H9 (cell line): ENCODE data around the gene LEMD1. TPM values are rescaled to one million over a fixed set of nuclear protein-coding genes. Genes with fewer than 3 reads are reported as not detected.

Experiments used
- DNase-seq: peaks from one replicate; pipeline ENCODE4 v3.0.0-alpha.2; 2017
- H2AFZ ChIP-seq: one replicate; pipeline ENCODE4 v1.6.1; 2013; ENCODE audit warnings: mild to moderate bottlenecking, low read length, control low read depth, moderate library complexity
- H2AK5ac ChIP-seq: 2 replicates; pipeline ENCODE4 v1.6.1; 2013; ENCODE audit warnings: low read length, control low read depth, mixed read lengths; ENCODE audit not compliant: insufficient read length
- H2BK120ac ChIP-seq: one replicate; pipeline ENCODE4 v1.6.1; 2013; ENCODE audit warnings: low read depth, mild to moderate bottlenecking, low read length, control low read depth, inconsistent platforms; ENCODE audit not compliant: poor library complexity, severe bottlenecking
- H2BK12ac ChIP-seq: 2 replicates; pipeline ENCODE4 v1.6.1; 2013; ENCODE audit warnings: low read length, control low read depth, mixed read lengths, low read depth; ENCODE audit not compliant: insufficient read length
- H2BK15ac ChIP-seq: 2 replicates; pipeline ENCODE4 v1.6.1; 2013; ENCODE audit warnings: low read depth, low read length, control low read depth
- H2BK20ac ChIP-seq: one replicate; pipeline ENCODE4 v1.6.1; 2013; ENCODE audit warnings: low read depth, mild to moderate bottlenecking, low read length, control low read depth, inconsistent platforms; ENCODE audit not compliant: poor library complexity, severe bottlenecking
- H2BK5ac ChIP-seq: 2 replicates; pipeline ENCODE4 v1.6.1; 2013; ENCODE audit warnings: low read length, control low read depth, mixed read lengths; ENCODE audit not compliant: insufficient read length
- H3K14ac ChIP-seq: 2 replicates; pipeline ENCODE4 v1.6.1; 2013; ENCODE audit warnings: low read length, control low read depth; ENCODE audit not compliant: insufficient read depth
- H3K18ac ChIP-seq: 2 replicates; pipeline ENCODE4 v1.6.1; 2013; ENCODE audit warnings: low read depth, mild to moderate bottlenecking, mixed read lengths, low read length, control low read depth; ENCODE audit not compliant: insufficient read length
- H3K23ac ChIP-seq: 2 replicates; pipeline ENCODE4 v1.6.1; 2013; ENCODE audit warnings: low read length, control low read depth, mixed read lengths, low read depth; ENCODE audit not compliant: insufficient read length
- H3K23me2 ChIP-seq: 2 replicates; pipeline ENCODE4 v1.6.1; 2013; ENCODE audit warnings: low read depth, mild to moderate bottlenecking, mixed read lengths, low read length, control low read depth; ENCODE audit not compliant: insufficient read length, poor library complexity, severe bottlenecking
- H3K27ac ChIP-seq: 2 replicates; pipeline ENCODE4 v1.5.1; 2013; ENCODE audit warnings: low read length, control low read depth, mixed read lengths, low read depth; ENCODE audit not compliant: insufficient read length
- H3K27me3 ChIP-seq: 2 replicates; pipeline ENCODE4 v1.6.1; 2013; ENCODE audit warnings: low read length, control low read depth, inconsistent platforms; ENCODE audit not compliant: insufficient read depth
- H3K4ac ChIP-seq: 2 replicates; pipeline ENCODE4 v1.6.1; 2013; ENCODE audit warnings: low read depth, mild to moderate bottlenecking, control low read depth, inconsistent platforms, low read length, moderate library complexity
- H3K4me1 ChIP-seq: 2 replicates; pipeline ENCODE4 v1.6.1; 2013; ENCODE audit warnings: low read length, control low read depth, inconsistent platforms; ENCODE audit not compliant: insufficient read depth
- H3K4me2 ChIP-seq: 2 replicates; pipeline ENCODE4 v1.6.1; 2013; ENCODE audit warnings: low read length, control low read depth, mixed read lengths; ENCODE audit not compliant: insufficient read length, insufficient read depth
- H3K56ac ChIP-seq: 2 replicates; pipeline ENCODE4 v1.6.1; 2013; ENCODE audit warnings: low read depth, mild to moderate bottlenecking, mixed read lengths, low read length, control low read depth; ENCODE audit not compliant: insufficient read length
- H3K79me1 ChIP-seq: 2 replicates; pipeline ENCODE4 v1.6.1; 2013; ENCODE audit warnings: low read depth, mild to moderate bottlenecking, moderate library complexity, low read length, control low read depth, inconsistent platforms; ENCODE audit not compliant: insufficient read depth, poor library complexity, severe bottlenecking
- H3K79me2 ChIP-seq: 2 replicates; pipeline ENCODE4 v1.6.1; 2013; ENCODE audit warnings: low read length, control low read depth, inconsistent platforms; ENCODE audit not compliant: insufficient read depth
- H3K9ac ChIP-seq: 2 replicates; pipeline ENCODE4 v1.6.1; 2013; ENCODE audit warnings: low read length, control low read depth, mixed read lengths; ENCODE audit not compliant: insufficient read length; ENCODE audit errors: extremely low read depth
- H3K9me3 ChIP-seq: one replicate; pipeline ENCODE4 v1.6.1; 2013; ENCODE audit warnings: low read depth, low read length, inconsistent platforms; ENCODE audit not compliant: control insufficient read depth
- H3T11ph ChIP-seq: one replicate; pipeline ENCODE4 v1.6.1; 2013; ENCODE audit warnings: mild to moderate bottlenecking, low read length, control low read depth, inconsistent platforms
- H4K20me1 ChIP-seq: one replicate; pipeline ENCODE4 v1.6.1; 2013; ENCODE audit not compliant: control insufficient read depth, insufficient read length, insufficient read depth
- H4K5ac ChIP-seq: 2 replicates; pipeline ENCODE4 v1.6.1; 2013; ENCODE audit warnings: low read depth, mild to moderate bottlenecking, mixed read lengths, low read length, control low read depth; ENCODE audit not compliant: insufficient read length
- H4K8ac ChIP-seq: replicated peaks from 2 replicates; pipeline ENCODE4 v1.6.1; 2013; ENCODE audit warnings: low read length, control low read depth, mixed read lengths, low read depth; ENCODE audit not compliant: insufficient read length
- H4K91ac ChIP-seq: 2 replicates; pipeline ENCODE4 v1.6.1; 2013; ENCODE audit warnings: low read depth, mild to moderate bottlenecking, moderate library complexity, mixed read lengths, low read length, control low read depth; ENCODE audit not compliant: insufficient read length
- H3K27ac Mint-ChIP-seq, 3 experiments: 2 replicates in 2 of 3; 3 replicates in 1 of 3; pipeline ENCODE4 v1.8.0; 2020 to 2021; ENCODE audit warnings: mixed read lengths in 3 of 3, mild to moderate bottlenecking in 1 of 3, moderate library complexity in 1 of 3
- H3K27me3 Mint-ChIP-seq: 2 replicates; pipeline ENCODE4 v1.8.0; 2021; ENCODE audit warnings: low read depth, mild to moderate bottlenecking, moderate library complexity, mixed read lengths
- H3K36me3 Mint-ChIP-seq, 3 experiments: 2 replicates in 2 of 3; 3 replicates in 1 of 3; pipeline ENCODE4 v1.8.0; 2020 to 2021; ENCODE audit warnings: low read depth in 3 of 3, mixed read lengths in 3 of 3; ENCODE audit not compliant: insufficient read depth in 1 of 3
- H3K4me1 Mint-ChIP-seq, 2 experiments: 2 replicates each; pipeline ENCODE4 v1.8.0; 2020; ENCODE audit warnings: mixed read lengths in 2 of 2
- H3K4me3 Mint-ChIP-seq, 2 experiments: 2 replicates in 1 of 2; 3 replicates in 1 of 2; pipeline ENCODE4 v1.8.0; 2020 to 2021; ENCODE audit warnings: mild to moderate bottlenecking in 2 of 2, mixed read lengths in 2 of 2, moderate library complexity in 1 of 2
- H3K9me3 Mint-ChIP-seq, 2 experiments: 2 replicates in 1 of 2; 3 replicates in 1 of 2; pipeline ENCODE4 v1.8.0; 2020; ENCODE audit warnings: mild to moderate bottlenecking in 2 of 2, mixed read lengths in 2 of 2, moderate library complexity in 1 of 2
- WGBS: extraction: QIAGEN DNeasy Blood & Tissue Kit; methylation state at CpG from one replicate; pipeline ENCODE4 v1.1.7; 2013; ENCODE audit warnings: missing lambda C conversion rate, low lambda C conversion rate, mixed read lengths; ENCODE audit not compliant: insufficient read length; ENCODE audit errors: extremely low coverage; 5-methylcytosine and 5-hydroxymethylcytosine counted together
- total RNA-seq: library from RNA; stranded (reverse); gene quantifications from 2 replicates; pipeline ENCODE4 v1.2.1, GENCODE V29; 2021
- TF ChIP-seq, protein P1 (sequence below): fragments of 200-600 bp; sonication (generic); conservative IDR thresholded peaks from 3 replicates; pipeline ENCODE4 v1.8.0; 2021; ENCODE audit warnings: antibody characterized with exemption, mild to moderate bottlenecking

The LEMD1 gene
- total RNA-seq, 1 experiment from 2014 or later = 11.8 TPM

- H3K14ac ChIP-seq = no peak overlapping the region
- Mint-ChIP-seq H3K27me3 (peaks cover 31% of the 10 kb centered on the region), H3K9me3 (no peaks in the 10 kb centered on the region), H3K36me3 (peaks cover 10 to 23% (median 11%) of the 10 kb centered on the region in 3 experiments), H3K27ac (peak overlapping the region in 1 of 3 experiments; percentile 68; a peak in 1 of 7 replicates), H3K4me3 (peak overlapping the region; percentile 95 to 99), H3K4me1 (peaks cover 61 to 69% of the 10 kb centered on the region in 2 experiments)
- no peak overlapping the region for H3K4ac ChIP-seq
- H3K27me3 ChIP-seq = no peaks in the 10 kb centered on the region; the same call in 1 of the 2 replicates
- H3K4me2 ChIP-seq = peak overlapping the region; percentile 63
- H3K79me1 ChIP-seq = peaks cover 3% of the 10 kb centered on the region
- no peak overlapping the region for H3K27ac ChIP-seq
- H2AK5ac ChIP-seq = no peak overlapping the region
- H3K18ac ChIP-seq = no peak overlapping the region
- no peaks in the 10 kb centered on the region for H4K20me1 ChIP-seq
- H3K23ac ChIP-seq = no peak overlapping the region
- H3K79me2 ChIP-seq = no peaks in the 10 kb centered on the region
- H2BK20ac ChIP-seq = no peak overlapping the region
- no peak overlapping the region for H3K56ac ChIP-seq
- H4K8ac ChIP-seq = no peak overlapping the region
- H4K5ac ChIP-seq = no peak overlapping the region
- H4K91ac ChIP-seq = no peak overlapping the region
- no peaks in the 10 kb centered on the region for H3K9me3 ChIP-seq
- H2AFZ ChIP-seq = no peak overlapping the region
- H3K9ac ChIP-seq = peak overlapping the region; percentile 8
- no peak overlapping the region for H3T11ph ChIP-seq
- H3K23me2 ChIP-seq = peaks cover 25% of the 10 kb centered on the region
- H2BK12ac ChIP-seq = no peak overlapping the region
- TF ChIP-seq, protein P1, sequence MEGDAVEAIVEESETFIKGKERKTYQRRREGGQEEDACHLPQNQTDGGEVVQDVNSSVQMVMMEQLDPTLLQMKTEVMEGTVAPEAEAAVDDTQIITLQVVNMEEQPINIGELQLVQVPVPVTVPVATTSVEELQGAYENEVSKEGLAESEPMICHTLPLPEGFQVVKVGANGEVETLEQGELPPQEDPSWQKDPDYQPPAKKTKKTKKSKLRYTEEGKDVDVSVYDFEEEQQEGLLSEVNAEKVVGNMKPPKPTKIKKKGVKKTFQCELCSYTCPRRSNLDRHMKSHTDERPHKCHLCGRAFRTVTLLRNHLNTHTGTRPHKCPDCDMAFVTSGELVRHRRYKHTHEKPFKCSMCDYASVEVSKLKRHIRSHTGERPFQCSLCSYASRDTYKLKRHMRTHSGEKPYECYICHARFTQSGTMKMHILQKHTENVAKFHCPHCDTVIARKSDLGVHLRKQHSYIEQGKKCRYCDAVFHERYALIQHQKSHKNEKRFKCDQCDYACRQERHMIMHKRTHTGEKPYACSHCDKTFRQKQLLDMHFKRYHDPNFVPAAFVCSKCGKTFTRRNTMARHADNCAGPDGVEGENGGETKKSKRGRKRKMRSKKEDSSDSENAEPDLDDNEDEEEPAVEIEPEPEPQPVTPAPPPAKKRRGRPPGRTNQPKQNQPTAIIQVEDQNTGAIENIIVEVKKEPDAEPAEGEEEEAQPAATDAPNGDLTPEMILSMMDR = peak; percentile 54; the same call in 2 of the 3 replicates
- no peak overlapping the region for H2BK120ac ChIP-seq
- H3K4me1 ChIP-seq = peaks cover 17% of the 10 kb centered on the region
- peak; percentile 65 for DNase-seq
- no peak overlapping the region for H2BK5ac ChIP-seq
- no CpG with 5 or more reads among the region's 6 CpGs for WGBS
- no peak overlapping the region for H2BK15ac ChIP-seq
Observed at GRCh38 chr1:205454903-205455335, 33.1 kb upstream of the LEMD1 start.
